ENCODE data around the gene HSPB6.
"Not testable (repeated sequence)": the region's sequence is repeated elsewhere in the genome, so short reads cannot be mapped to it uniquely, and the experiment has no call there.

The HSPB6 gene

GRCh38 chr19:35756377-35757230, at the start of gene HSPB6:
Gene HSPB6, minus strand, starts transcription at chr19:35757029. Its CDS starts 21 bp downstream, at chr19:35757008.
- no peak for DNase-seq (ENCODE audit: low read depth, low spot score)

- no peak for DNase-seq (ENCODE audit: low read depth, low spot score)
Measured at GRCh38 chr19:35806597-35806996, 49.8 kb upstream of the HSPB6 start.

- DNase-seq (ENCODE audit: low read depth, low spot score) = no peak
Measured at GRCh38 chr19:35805526-35806102, 48.8 kb upstream of the HSPB6 start.

GRCh38 chr19:35801828-35802227, 45.0 kb upstream of the HSPB6 start:
- DNase-seq (ENCODE audit: low read depth, low spot score) = no peak

- no peak for DNase-seq (ENCODE audit: low read depth, low spot score)
Measured at GRCh38 chr19:35797663-35798062, 40.8 kb upstream of the HSPB6 start.

- no peak for DNase-seq (ENCODE audit: low read depth, low spot score)
Measured at GRCh38 chr19:35796645-35797542, 40.1 kb upstream of the HSPB6 start.

- not testable (repeated sequence) for DNase-seq (ENCODE audit: low read depth, low spot score)
Measured at GRCh38 chr19:35795564-35795963, 38.7 kb upstream of the HSPB6 start.

- no peak for DNase-seq (ENCODE audit: low read depth, low spot score)
Measured at GRCh38 chr19:35793381-35794165, 36.7 kb upstream of the HSPB6 start.

- no peak for DNase-seq (ENCODE audit: low read depth, low spot score)
Measured at GRCh38 chr19:35792888-35793287, 36.1 kb upstream of the HSPB6 start.

- no peak for DNase-seq (ENCODE audit: low read depth, low spot score)
Measured at GRCh38 chr19:35792312-35792711, 35.5 kb upstream of the HSPB6 start.

- DNase-seq (ENCODE audit: low read depth, low spot score) = no peak
Measured at GRCh38 chr19:35791814-35792279, 35.0 kb upstream of the HSPB6 start.

GRCh38 chr19:35790981-35791813, 34.4 kb upstream of the HSPB6 start:
- no peak for DNase-seq (ENCODE audit: low read depth, low spot score)

- DNase-seq (ENCODE audit: low read depth, low spot score) = no peak
Measured at GRCh38 chr19:35789978-35790944, 33.4 kb upstream of the HSPB6 start.

- no peak for DNase-seq (ENCODE audit: low read depth, low spot score)
Measured at GRCh38 chr19:35789195-35789977, 32.6 kb upstream of the HSPB6 start.

- DNase-seq (ENCODE audit: low read depth, low spot score) = no peak
Measured at GRCh38 chr19:35788205-35788960, 31.6 kb upstream of the HSPB6 start.

- DNase-seq (ENCODE audit: low read depth, low spot score) = no peak
Measured at GRCh38 chr19:35787227-35787799, 30.5 kb upstream of the HSPB6 start.

Data from smooth muscle cell of the brain vasculature (primary cell).